ENCODE measurements around the gene NLRP12.
"Not testable (repeated sequence)": the region's sequence is repeated elsewhere in the genome, so short reads cannot be mapped to it uniquely, and the experiment has no call there.

DNA sequence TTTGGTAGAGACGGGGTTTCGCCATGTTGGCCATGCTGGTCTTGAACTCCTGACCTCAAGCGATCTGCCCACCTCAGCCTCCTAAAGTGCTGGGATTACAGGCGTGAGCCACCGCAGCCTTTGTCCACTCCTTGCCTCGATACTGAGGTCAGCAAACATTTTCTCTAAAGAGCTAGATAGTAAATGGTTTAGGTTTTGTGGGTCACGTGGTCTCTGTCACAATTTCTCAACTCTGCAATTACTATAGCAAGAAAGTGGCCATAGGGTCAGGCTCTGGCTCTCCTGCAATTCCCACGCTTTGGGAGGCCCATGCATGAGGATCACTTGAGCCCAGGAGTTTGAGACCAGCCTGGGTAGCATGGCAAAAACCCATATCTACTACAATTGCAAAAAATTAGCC lies 42.8 kb downstream of the NLRP12 start:
- not testable (repeated sequence) for TF ChIP-seq POLR2A (IDR thresholded peaks at IDR 0.05; ENCODE audit: low read length); GATA1 (IDR thresholded peaks at IDR 0.05; ENCODE audit: low read depth, low read length)

Data from erythroblast (primary cell).